RWPE1 (cell line): ENCODE measurements around the gene REG4.

Experiments used
- CTCF ChIA-PET: fragments of 350-600 bp; sonication (Branson Sonifier 250); formaldehyde crosslinking; extraction: SDS; loops from one replicate; lab custom pipeline; 2021; lab: Yijun Ruan, JAX
- POLR2A ChIA-PET: fragments of 400-600 bp; formaldehyde crosslinking; extraction: SDS; loops from one replicate; lab custom pipeline; 2020; ENCODE audit warnings: antibody characterized with exemption; ENCODE audit not compliant: low non-redundant PET; lab: Yijun Ruan, JAX
- DNase-seq: peaks from one replicate; pipeline ENCODE4 v3.0.0; 2012; ENCODE audit warnings: low spot score
- H3K27ac ChIP-seq: fragments of 450-650 bp; 2 replicates; pipeline ENCODE4 v1.5.1; 2017
- CTCF ChIP-seq: fragments of 450-650 bp; conservative IDR thresholded peaks from 2 replicates; pipeline ENCODE4 v1.5.1; 2017; ENCODE audit warnings: low read depth, mild to moderate bottlenecking

The REG4 gene

GRCh38 chr1:119762409-119762808 is 48.9 kb downstream of the REG4 start:
- no peak for DNase-seq
- POLR2A ChIA-PET: no interaction called here
- CTCF ChIA-PET: no interaction called here
- no peak for TF ChIP-seq CTCF
- no peak overlapping the region for H3K27ac ChIP-seq

GRCh38 chr1:119758584-119758983 is 52.7 kb downstream of the REG4 start:
- CTCF ChIA-PET: no interaction called here
- no peak for TF ChIP-seq CTCF
- POLR2A ChIA-PET: no interaction called here
- no peak overlapping the region for H3K27ac ChIP-seq
- no peak for DNase-seq

GRCh38 chr1:119752592-119752991 is 58.7 kb downstream of the REG4 start:
- CTCF ChIA-PET: no interaction called here
- no peak for TF ChIP-seq CTCF
- POLR2A ChIA-PET: no interaction called here
- DNase-seq: no peak
- no peak overlapping the region for H3K27ac ChIP-seq

- no peak for TF ChIP-seq CTCF
- H3K27ac ChIP-seq: no peak overlapping the region
- POLR2A ChIA-PET: no interaction called here
- DNase-seq: no peak
- CTCF ChIA-PET: interaction anchor here (0.7 kb wide), 1 partner anchor 38 kb away, joined by 3 read pairs; no protein-coding TSS in a partner anchor
Observed at GRCh38 chr1:119748040-119748439, 63.2 kb downstream of the REG4 start.

- TF ChIP-seq CTCF: no peak
- POLR2A ChIA-PET: no interaction called here
- DNase-seq: peak; percentile 43
- peak overlapping the region; percentile 68 for H3K27ac ChIP-seq
- CTCF ChIA-PET: no interaction called here
Observed at GRCh38 chr1:119747451-119747850, 63.8 kb downstream of the REG4 start.

GRCh38 chr1:119745034-119745433 is 66.2 kb downstream of the REG4 start:
- POLR2A ChIA-PET: no interaction called here
- H3K27ac ChIP-seq: no peak overlapping the region
- CTCF ChIA-PET: interaction anchor here (0.5 to 1.9 kb wide), 8 partner anchors 12 to 204 kb away, joined by 3 to 17 read pairs (median 3); no protein-coding TSS in a partner anchor
- no peak for TF ChIP-seq CTCF
- DNase-seq: no peak
